HCT116 (cell line): Measurements from ENCODE around the gene TMEM53. TPM values are rescaled to one million over a fixed set of nuclear protein-coding genes. Genes with fewer than 3 reads are reported as not detected.

Experiments used
- ATAC-seq: fragments of 200-7000 bp; cut with Tn5 transposase; 2 replicates; pipeline ENCODE4 v1.9.1; 2020; ENCODE audit warnings: mild to moderate bottlenecking, moderate library complexity
- BruUV-seq: library from RNA; stranded (reverse); fragments of 400-500 nt; replicated peaks from 2 replicates; lab custom pipeline; 2021; lab: Mats Ljungman, UMichigan
- CTCF ChIA-PET: fragments of 300-600 bp; sonication (Branson Sonifier 250); formaldehyde crosslinking; loops from one replicate; lab custom pipeline; 2021; ENCODE audit warnings: antibody characterized with exemption; lab: Charles Lee
- POLR2A ChIA-PET: fragments of 300-600, 350-600 bp; sonication (Branson Sonifier 250); formaldehyde crosslinking; loops from one replicate; lab custom pipeline; 2021; ENCODE audit warnings: antibody characterized with exemption; lab: Charles Lee
- RAD21 ChIA-PET, 2 experiments: fragments of 300-600 bp; sonication (Branson Sonifier 250); formaldehyde crosslinking; loops; one replicate each; lab custom pipeline; 2023; ENCODE audit warnings: low total read pairs in 2 of 2; ENCODE audit not compliant: uncharacterized antibody in 2 of 2, unreplicated experiment in 2 of 2, low non-redundant PET in 1 of 2; lab: Charles Lee
- DNase-seq: peaks from one replicate; pipeline ENCODE4 v3.0.0-alpha.2; 2010; ENCODE audit warnings: low read depth, low spot score
- H2AFZ ChIP-seq: fragments of 200-600 bp; shearing (Covaris generic), sonication (generic); 2 replicates; pipeline ENCODE4 v1.6.1; 2017; ENCODE audit warnings: low read depth, mixed run types, mixed read lengths, antibody characterized with exemption, low read length; ENCODE audit not compliant: poor library complexity, severe bottlenecking
- H3K27ac ChIP-seq: 2 replicates; pipeline ENCODE4 v1.5.1; 2012; ENCODE audit warnings: low read depth, low read length
- H3K27me3 ChIP-seq: fragments of 200-600 bp; sonication (generic); 2 replicates; pipeline ENCODE4 v1.6.1; 2016; ENCODE audit warnings: mixed run types, low read length, mixed read lengths; ENCODE audit not compliant: insufficient read depth
- H3K36me3 ChIP-seq, 2 experiments: fragments of 200-500 bp in 1 of 2; fragments of 200-600 bp in 1 of 2; sonication (Bioruptor generic) in 1 of 2; sonication (generic) in 1 of 2; 2 replicates each; pipeline versions ENCODE4 v1.5.1 to v1.6.1; 2014 to 2016; ENCODE audit warnings: low read length in 2 of 2, inconsistent platforms in 1 of 2, mixed read lengths in 1 of 2, mixed run types in 1 of 2; ENCODE audit not compliant: insufficient read depth in 2 of 2, control insufficient read depth in 1 of 2
- H3K4me1 ChIP-seq, 2 experiments: fragments of 200-600 bp in 1 of 2; sonication (generic) in 1 of 2; 2 replicates each; pipeline versions ENCODE4 v1.5.1 to v1.6.1; 2012 to 2017; ENCODE audit warnings: low read length in 2 of 2, inconsistent platforms in 1 of 2, mild to moderate bottlenecking in 1 of 2, mixed read lengths in 1 of 2, mixed run types in 1 of 2, moderate library complexity in 1 of 2; ENCODE audit not compliant: insufficient read depth in 2 of 2, control insufficient read depth in 1 of 2
- H3K4me2 ChIP-seq: fragments of 200-600 bp; sonication (generic); 2 replicates; pipeline ENCODE4 v1.6.1; 2017; ENCODE audit warnings: mixed run types, low read length, mixed read lengths
- H3K4me3 ChIP-seq, 2 experiments: fragments of 200-600 bp in 1 of 2; sonication (generic) in 1 of 2; replicated peaks in 1 of 2; 2 replicates each; pipeline ENCODE4 v1.5.1; 2011 to 2016; ENCODE audit warnings: low read length in 2 of 2, control low read depth in 1 of 2, low read depth in 1 of 2, mild to moderate bottlenecking in 1 of 2, mixed read lengths in 1 of 2, mixed run types in 1 of 2
- H3K79me2 ChIP-seq: fragments of 200-600 bp; sonication (generic); 2 replicates; pipeline ENCODE4 v1.6.1; 2017; ENCODE audit warnings: mild to moderate bottlenecking, mixed run types, low read length, moderate library complexity, mixed read lengths; ENCODE audit not compliant: insufficient read depth
- H3K9ac ChIP-seq: fragments of 200-600 bp; sonication (generic); 2 replicates; pipeline ENCODE4 v1.6.1; 2016; ENCODE audit warnings: low read length, mixed read lengths
- H3K9me2 ChIP-seq: fragments of 200-600 bp; sonication (generic), shearing (Covaris generic); 2 replicates; pipeline ENCODE4 v1.6.1; 2017; ENCODE audit warnings: mixed run types, mild to moderate bottlenecking, moderate library complexity; ENCODE audit not compliant: insufficient read depth
- H3K9me3 ChIP-seq, 2 experiments: fragments of 200-500 bp in 1 of 2; fragments of 200-600 bp in 1 of 2; sonication (Bioruptor generic) in 1 of 2; sonication (generic) in 1 of 2; 2 replicates each; pipeline ENCODE4 v1.6.1; 2014 to 2017; ENCODE audit warnings: low read length in 2 of 2, mixed read lengths in 2 of 2, inconsistent platforms in 1 of 2, low read depth in 1 of 2, mild to moderate bottlenecking in 1 of 2, mixed run types in 1 of 2, moderate library complexity in 1 of 2; ENCODE audit not compliant: control insufficient read depth in 1 of 2, insufficient read depth in 1 of 2
- H4K20me1 ChIP-seq: fragments of 200-600 bp; sonication (generic), shearing (Covaris generic); 2 replicates; pipeline ENCODE4 v1.6.1; 2017; ENCODE audit warnings: mixed run types, mild to moderate bottlenecking, moderate library complexity; ENCODE audit not compliant: insufficient read depth
- CTCF ChIP-seq, 3 experiments: fragments of 200-600 bp in 1 of 3; sonication (generic) in 1 of 3; IDR thresholded peaks in 2 of 3; conservative IDR thresholded peaks in 1 of 3; 2 replicates each; pipeline ENCODE4 v1.5.1; 2012 to 2017; ENCODE audit warnings: low read depth in 2 of 3, low read length in 2 of 3, antibody characterized with exemption in 1 of 3, borderline replicate concordance in 1 of 3, control low read depth in 1 of 3, mild to moderate bottlenecking in 1 of 3, mixed read lengths in 1 of 3, mixed run types in 1 of 3, moderate library complexity in 1 of 3; ENCODE audit not compliant: insufficient read depth in 1 of 3
- RAD21 ChIP-seq: IDR thresholded peaks from 2 replicates; pipeline ENCODE4 v1.6.1; 2012; ENCODE audit warnings: low read depth, mild to moderate bottlenecking
- SP1 ChIP-seq: IDR thresholded peaks from 2 replicates; pipeline ENCODE4 v1.6.1; 2012; ENCODE audit warnings: low read depth
- TCF7L2 ChIP-seq: IDR thresholded peaks from 2 replicates; pipeline ENCODE4 v1.7.0; 2011; ENCODE audit warnings: borderline replicate concordance, inconsistent platforms; ENCODE audit not compliant: insufficient read depth, insufficient read length; ENCODE audit errors: extremely low read depth
- intact Hi-C: fragments of 100-400 bp; cut with micrococcal nuclease; formaldehyde crosslinking; loops from 2 replicates; pipeline ENCODE4 v1.10.0; 2022
- total RNA-seq: library from RNA; stranded (reverse); gene quantifications from one replicate; pipeline ENCODE4 v1.2.1, GENCODE V29; 2021; ENCODE audit not compliant: unreplicated experiment
- TF ChIP-seq, protein P1 (sequence below): IDR thresholded peaks from 2 replicates; pipeline ENCODE4 v1.6.1; 2012; ENCODE audit warnings: low read depth

The TMEM53 gene
- total RNA-seq, 1 experiment from 2014 or later = 10.8 TPM

DNA sequence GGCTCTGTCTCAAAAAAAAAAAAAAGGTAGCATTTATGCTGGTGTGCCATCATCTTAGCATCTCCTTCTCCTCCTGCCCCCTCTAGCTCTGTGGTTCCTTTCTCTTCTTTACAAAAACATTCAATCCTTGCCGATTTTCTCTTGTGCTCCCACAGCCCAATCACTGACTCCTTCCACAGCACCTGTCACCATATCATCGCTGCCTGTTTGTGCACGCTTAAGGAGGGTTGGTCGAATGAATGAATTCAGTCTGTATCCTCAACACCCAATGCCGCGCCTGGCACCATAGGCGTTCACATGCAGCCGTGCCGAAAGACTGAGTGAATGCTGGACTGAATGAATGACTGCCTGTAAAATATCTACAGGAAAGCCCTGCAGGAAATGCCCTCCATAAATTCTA lies 48.8 kb upstream of the TMEM53 start:
- no peaks in the 10 kb centered on the region for H3K36me3 ChIP-seq
- no peaks in the 10 kb centered on the region for H3K27me3 ChIP-seq
- no peak overlapping the region for H3K27ac ChIP-seq
- H3K9me2 ChIP-seq = no peaks in the 10 kb centered on the region
- ATAC-seq (no peak), DNase-seq (no peak)
- POLR2A ChIA-PET = interaction anchor here (0.7 to 3.8 kb wide), 4 partner anchors 9 to 617 kb away, joined by 3 to 461 read pairs (median 58); partner anchors contain the start of genes MUTYH, RNU5D-1 and TOE1
- H3K79me2 ChIP-seq = no peaks in the 10 kb centered on the region
- no peak overlapping the region for H3K4me3 ChIP-seq
- CTCF ChIA-PET = interaction anchor here (2.3 kb wide), 1 partner anchor 8 kb away, joined by 25 read pairs; the partner anchor contains the start of gene RNU5D-1
- peaks cover 17 to 46% of the 10 kb centered on the region in 2 experiments for H3K4me1 ChIP-seq
- no peaks in the 10 kb centered on the region for H3K9me3 ChIP-seq
- TF ChIP-seq, protein P1, sequence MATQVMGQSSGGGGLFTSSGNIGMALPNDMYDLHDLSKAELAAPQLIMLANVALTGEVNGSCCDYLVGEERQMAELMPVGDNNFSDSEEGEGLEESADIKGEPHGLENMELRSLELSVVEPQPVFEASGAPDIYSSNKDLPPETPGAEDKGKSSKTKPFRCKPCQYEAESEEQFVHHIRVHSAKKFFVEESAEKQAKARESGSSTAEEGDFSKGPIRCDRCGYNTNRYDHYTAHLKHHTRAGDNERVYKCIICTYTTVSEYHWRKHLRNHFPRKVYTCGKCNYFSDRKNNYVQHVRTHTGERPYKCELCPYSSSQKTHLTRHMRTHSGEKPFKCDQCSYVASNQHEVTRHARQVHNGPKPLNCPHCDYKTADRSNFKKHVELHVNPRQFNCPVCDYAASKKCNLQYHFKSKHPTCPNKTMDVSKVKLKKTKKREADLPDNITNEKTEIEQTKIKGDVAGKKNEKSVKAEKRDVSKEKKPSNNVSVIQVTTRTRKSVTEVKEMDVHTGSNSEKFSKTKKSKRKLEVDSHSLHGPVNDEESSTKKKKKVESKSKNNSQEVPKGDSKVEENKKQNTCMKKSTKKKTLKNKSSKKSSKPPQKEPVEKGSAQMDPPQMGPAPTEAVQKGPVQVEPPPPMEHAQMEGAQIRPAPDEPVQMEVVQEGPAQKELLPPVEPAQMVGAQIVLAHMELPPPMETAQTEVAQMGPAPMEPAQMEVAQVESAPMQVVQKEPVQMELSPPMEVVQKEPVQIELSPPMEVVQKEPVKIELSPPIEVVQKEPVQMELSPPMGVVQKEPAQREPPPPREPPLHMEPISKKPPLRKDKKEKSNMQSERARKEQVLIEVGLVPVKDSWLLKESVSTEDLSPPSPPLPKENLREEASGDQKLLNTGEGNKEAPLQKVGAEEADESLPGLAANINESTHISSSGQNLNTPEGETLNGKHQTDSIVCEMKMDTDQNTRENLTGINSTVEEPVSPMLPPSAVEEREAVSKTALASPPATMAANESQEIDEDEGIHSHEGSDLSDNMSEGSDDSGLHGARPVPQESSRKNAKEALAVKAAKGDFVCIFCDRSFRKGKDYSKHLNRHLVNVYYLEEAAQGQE = no peak
- TF ChIP-seq CTCF (IDR thresholded peaks at IDR 0.05 in 2 of 3, conservative IDR thresholded peaks at IDR 0.05 in 1 of 3; ENCODE audit: borderline replicate concordance in 1 of 3, insufficient read depth in 1 of 3, low read depth in 2 of 3, low read length in 2 of 3) (no peak), RAD21 (no peak), SP1 (no peak), TCF7L2 (no peak)
- H3K4me2 ChIP-seq = no peak overlapping the region
- RAD21 ChIA-PET = no interaction called here
- no peak overlapping the region for H3K9ac ChIP-seq
- no TSS peak for BruUV-seq
- H4K20me1 ChIP-seq = no peaks in the 10 kb centered on the region
- no peak overlapping the region for H2AFZ ChIP-seq
- intact Hi-C loops = no loop called here
